Choroid plexus epithelial cell (primary cell): ENCODE data around the gene SHC4.

ENCODE experiments used
- DNase-seq: peaks from one replicate; pipeline ENCODE4 v3.0.0-alpha.2; 2010; ENCODE audit warnings: low read depth
- H3K4me3 ChIP-seq: 2 replicates; pipeline ENCODE4 v1.5.1; 2011; ENCODE audit warnings: low read depth, mild to moderate bottlenecking, control low read depth, low read length, moderate library complexity
- TF ChIP-seq, protein P1 (sequence below): conservative IDR thresholded peaks from 2 replicates; pipeline ENCODE4 v1.5.1; 2011; ENCODE audit warnings: low read depth, mild to moderate bottlenecking, control low read depth, inconsistent platforms, low read length, moderate library complexity

The SHC4 gene

DNA sequence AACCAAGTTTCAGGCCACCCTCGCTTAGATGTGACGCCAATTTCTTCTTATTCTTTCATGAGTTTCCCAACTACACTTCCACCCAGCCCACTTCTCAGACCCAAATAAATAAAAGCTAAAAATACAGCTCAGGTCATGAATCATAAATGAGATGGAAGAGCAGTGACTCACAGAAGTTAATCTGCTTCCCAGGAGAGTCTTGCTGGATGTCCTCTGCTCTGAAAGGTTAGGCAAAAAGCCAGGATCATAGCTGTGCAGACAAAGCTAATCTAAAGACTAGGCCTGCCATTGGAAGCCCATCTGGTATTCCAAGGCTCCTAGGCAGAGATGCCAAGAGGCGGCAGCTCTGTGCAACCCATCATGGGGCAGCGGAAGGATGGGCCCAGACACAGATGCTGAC, 24.1 kb downstream of the SHC4 start:
- peak; percentile 96 for DNase-seq
- no peak overlapping the region for H3K4me3 ChIP-seq
- TF ChIP-seq, protein P1, sequence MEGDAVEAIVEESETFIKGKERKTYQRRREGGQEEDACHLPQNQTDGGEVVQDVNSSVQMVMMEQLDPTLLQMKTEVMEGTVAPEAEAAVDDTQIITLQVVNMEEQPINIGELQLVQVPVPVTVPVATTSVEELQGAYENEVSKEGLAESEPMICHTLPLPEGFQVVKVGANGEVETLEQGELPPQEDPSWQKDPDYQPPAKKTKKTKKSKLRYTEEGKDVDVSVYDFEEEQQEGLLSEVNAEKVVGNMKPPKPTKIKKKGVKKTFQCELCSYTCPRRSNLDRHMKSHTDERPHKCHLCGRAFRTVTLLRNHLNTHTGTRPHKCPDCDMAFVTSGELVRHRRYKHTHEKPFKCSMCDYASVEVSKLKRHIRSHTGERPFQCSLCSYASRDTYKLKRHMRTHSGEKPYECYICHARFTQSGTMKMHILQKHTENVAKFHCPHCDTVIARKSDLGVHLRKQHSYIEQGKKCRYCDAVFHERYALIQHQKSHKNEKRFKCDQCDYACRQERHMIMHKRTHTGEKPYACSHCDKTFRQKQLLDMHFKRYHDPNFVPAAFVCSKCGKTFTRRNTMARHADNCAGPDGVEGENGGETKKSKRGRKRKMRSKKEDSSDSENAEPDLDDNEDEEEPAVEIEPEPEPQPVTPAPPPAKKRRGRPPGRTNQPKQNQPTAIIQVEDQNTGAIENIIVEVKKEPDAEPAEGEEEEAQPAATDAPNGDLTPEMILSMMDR, result no peak

DNA sequence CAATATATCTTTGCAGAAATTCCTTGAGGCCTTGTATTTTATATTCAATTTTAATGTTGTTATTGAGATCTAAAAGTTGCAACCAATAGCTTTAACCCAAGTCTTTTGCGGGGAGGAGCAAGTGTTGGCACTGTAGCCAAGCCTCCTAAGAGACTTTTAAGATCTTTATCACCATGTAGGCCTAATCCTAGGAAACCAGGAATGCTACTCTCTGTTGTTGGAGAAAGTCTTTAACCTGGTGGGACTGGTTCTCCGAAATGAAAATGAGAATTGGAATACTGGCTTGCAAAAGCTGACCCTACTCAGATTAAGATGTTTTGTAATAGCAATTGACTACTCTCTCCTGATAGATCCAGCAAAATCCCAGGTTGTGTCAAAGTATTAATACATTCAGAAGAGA, 25.8 kb downstream of the SHC4 start:
- H3K4me3 ChIP-seq, result no peak overlapping the region
- no peak for DNase-seq
- TF ChIP-seq, protein P1, result no peak

DNA sequence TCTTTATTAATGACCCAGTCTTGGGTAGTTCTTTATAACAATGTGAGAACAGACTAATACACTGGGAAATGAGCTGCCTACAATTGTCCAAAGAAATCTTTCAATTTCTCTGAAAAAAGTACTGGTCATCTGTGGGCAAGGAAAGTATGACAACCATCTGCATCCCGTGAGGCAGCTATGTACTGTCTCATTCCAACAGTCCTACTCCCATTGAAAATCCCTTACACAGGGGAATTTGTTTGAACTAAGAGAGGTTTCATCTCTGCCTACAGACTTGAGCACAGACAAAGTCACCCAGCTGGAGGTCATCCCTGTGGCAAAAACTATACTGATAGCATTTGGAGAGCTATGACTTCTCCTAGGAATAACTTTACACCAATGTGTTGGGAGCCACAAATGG, 27.1 kb downstream of the SHC4 start:
- peak; percentile 86 for DNase-seq
- H3K4me3 ChIP-seq, result no peak overlapping the region
- TF ChIP-seq, protein P1, result no peak

DNA sequence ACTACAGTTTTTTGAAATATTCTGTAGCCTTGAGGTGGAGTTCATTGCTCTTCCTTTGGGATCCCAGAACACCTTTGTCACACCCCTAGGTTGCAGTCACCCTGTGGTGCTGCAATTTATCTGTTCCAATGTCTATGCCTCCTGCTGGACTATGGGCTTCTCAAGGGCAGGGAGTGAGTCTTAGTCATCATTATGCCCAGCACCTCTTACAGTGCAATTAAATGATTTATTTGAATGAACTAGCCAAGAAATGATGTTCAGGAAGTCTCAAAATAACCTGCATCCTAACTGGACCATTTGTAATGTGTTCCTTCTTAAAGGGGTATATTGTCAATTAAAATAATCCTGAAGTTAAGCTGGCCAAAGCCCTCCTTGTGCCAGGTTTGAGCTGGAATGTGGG, 28.5 kb downstream of the SHC4 start:
- DNase-seq, result no peak
- no peak overlapping the region for H3K4me3 ChIP-seq
- TF ChIP-seq, protein P1, result no peak

DNA sequence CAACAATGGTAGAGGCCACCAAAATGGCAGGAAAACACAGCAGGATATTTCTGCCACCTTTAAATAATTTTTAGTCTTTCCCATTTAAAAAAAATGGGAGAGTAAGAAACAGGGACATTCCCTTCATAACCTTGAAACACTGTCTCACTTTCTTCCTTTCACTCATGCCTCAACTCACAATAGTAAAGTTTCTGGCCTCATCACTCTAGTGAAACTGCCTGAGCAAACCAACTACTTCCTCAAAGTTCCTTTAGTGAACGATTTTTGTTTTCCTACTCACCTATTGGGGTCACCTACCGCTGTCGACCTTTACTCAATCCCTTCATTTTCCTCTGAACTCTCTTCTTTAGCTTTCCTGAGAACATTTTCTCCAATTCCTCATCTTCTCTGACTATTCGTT, 33.0 kb downstream of the SHC4 start:
- no peak overlapping the region for H3K4me3 ChIP-seq
- DNase-seq, result no peak
- TF ChIP-seq, protein P1, result no peak

DNA sequence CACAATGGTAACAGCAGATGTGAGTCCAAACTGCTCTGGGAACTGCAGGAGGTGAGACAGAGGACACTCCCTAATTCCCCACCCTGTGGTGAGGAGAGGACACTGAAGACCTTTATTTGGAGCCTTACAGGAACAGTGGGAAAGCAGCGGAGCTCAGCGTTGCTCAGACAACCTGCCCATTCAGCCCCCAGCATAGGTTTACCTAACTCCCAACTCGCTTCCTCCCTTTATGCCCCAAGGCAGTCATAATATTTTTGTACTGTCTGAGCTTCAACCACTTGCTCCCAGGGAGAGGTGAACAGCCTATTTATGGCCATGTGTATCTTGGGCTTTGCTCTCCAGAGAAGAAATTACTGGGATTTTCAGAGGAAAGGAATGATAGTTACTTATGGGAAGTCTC, 34.1 kb downstream of the SHC4 start:
- no peak overlapping the region for H3K4me3 ChIP-seq
- DNase-seq, result no peak
- TF ChIP-seq, protein P1, result no peak

DNA sequence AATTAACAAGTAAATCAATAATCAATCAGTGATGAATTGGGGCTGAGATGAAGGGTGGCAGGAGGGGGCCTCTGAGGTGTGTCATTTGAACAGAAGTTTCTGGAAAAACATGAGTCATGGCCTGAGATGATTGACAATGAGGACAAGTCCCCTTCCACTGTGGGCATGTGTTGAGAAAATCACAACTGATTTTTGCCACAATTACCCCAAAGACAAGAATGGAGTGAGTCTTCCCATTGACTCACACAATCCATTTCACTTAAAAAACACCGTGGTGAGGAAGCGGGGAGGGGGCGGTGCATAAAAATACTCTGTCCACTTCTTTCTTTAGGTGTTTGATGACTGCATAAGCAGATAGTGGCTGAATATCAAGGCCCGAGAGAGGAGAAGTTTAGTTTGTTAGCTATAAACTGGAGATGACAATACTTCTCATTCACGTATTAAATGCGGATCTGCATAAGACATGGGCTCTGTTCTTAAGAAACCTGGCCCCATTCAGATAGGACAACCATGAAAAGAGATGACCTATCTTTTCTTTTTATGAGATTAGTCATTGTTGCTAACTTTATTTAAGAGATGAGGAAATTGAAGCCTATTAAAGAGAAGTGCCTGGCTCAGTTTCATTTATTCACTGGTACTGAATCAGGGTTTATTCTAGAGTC, 34.7 kb downstream of the SHC4 start:
- no peak for DNase-seq
- H3K4me3 ChIP-seq, result no peak overlapping the region
- TF ChIP-seq, protein P1, result no peak
